NCI-H187 treated with DMSO at 0.1 percent for 48 hours (cell line): ENCODE measurements around the gene LIAS.
"Not testable (repeated sequence)": the region's sequence is repeated elsewhere in the genome, so short reads cannot be mapped to it uniquely, and the experiment has no call there.

Experiments used
- DNase-seq: peaks from one replicate; lab custom pipeline; 2025; lab: John Stamatoyannopoulos, UW

The LIAS gene

GRCh38 chr4:39452860-39453587 is 5.8 kb upstream of the LIAS start:
- no peak for DNase-seq

- DNase-seq = no peak
These were observed 5.1 kb upstream of the LIAS start for GRCh38 chr4:39453738-39454137.

DNA sequence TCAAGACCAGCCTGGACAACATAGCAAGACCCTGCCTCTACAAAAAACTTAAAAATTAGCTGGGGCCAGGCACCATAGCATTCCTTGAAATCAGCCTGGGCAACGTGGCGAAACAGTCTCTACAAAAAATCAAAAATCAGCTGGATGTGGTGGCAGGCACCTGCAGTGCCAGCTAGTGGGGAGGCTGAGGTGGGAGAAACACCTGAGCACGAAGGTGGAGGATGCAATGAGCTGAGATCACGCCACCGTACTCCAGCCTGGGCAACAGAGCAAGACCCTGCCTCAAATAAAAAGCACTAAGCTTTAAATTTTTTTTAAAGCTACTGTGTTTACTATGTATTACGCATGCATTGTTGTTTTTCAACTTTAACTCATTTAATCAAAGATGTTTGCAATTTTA is 3.4 kb upstream of the LIAS start:
- DNase-seq = no peak

- no peak for DNase-seq
These were observed 1.7 kb upstream of the LIAS start for GRCh38 chr4:39456946-39457763.

- not testable (repeated sequence) for DNase-seq
These were observed 723 bp upstream of the LIAS start for GRCh38 chr4:39458161-39458504.

- no peak for DNase-seq
These were observed 6.1 kb downstream of the LIAS start for GRCh38 chr4:39464886-39465501.

- no peak for DNase-seq
These were observed 7.9 kb downstream of the LIAS start for GRCh38 chr4:39466747-39467146.

- no peak for DNase-seq
These were observed 8.6 kb downstream of the LIAS start for GRCh38 chr4:39467464-39467863.

DNA sequence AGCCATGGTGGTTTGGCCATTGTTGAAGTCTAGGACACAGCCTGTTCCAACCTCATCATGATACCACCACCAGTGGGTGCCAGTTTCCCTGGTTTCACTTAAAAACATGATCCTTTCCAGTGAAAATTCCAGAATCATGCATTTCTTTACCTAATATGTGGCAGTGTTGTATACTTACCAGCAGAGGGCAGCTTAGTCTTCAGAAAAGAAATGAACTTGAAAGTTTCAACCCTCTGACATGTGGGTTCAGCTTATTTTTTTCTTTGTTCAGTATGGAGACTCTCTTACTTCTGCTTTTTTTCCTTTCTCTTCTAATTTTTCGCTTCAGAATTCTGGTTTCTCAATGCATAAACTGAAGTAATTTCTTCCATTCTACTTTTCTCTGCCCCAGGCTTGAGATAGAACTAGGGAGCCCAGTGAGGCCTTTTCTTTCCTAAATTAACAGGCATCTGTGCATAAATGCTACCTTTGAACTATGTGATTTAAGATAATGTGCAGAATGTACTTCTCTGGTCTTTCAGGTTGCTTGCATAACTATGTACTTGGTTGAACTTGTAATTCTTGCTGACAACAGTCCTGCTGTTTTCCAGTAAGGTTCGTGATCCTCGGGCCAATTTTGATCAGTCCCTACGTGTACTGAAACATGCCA is 10.7 kb downstream of the LIAS start:
- no peak for DNase-seq

DNA sequence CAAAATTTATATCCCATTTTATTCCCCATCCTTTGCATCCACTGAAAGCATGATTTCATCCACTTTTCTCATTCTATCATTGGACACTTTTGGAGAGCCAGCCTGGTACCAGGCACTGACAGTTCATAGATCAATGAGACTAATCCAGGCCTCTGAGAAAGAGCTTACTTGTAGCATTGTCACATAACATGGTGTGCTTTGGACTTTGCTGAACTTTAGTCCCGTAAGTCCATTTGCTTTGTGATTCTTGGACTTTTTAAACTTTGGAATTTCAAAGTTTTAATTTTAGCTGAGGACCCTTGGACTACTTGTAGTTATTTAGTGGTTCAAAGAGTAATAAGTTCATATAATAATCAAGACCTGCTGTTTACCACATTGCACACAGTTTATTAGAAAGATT is 11.5 kb downstream of the LIAS start:
- no peak for DNase-seq

- DNase-seq = no peak
These were observed 13.5 kb downstream of the LIAS start for GRCh38 chr4:39472396-39472795.

GRCh38 chr4:39476187-39476895 is 17.5 kb downstream of the LIAS start:
- no peak for DNase-seq

DNA sequence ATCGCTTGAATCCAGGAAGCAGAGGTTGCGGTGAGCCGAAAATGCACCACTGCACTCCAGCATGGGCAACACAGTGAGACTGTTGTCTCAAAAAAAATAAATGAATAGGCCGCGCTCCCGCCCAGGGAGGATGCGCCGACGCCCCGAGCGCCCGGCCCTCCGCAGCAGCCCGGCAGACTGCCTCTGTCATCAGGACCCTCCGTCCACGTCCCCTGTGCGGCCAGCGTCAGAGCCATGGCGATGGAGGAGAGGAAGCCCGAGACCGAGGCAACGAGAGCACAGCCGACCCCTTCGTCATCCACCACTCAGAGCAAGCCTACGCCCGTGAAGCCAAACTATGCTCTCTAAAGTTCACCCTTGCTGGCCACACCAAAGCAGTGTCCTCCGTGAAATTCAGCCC is 21.4 kb downstream of the LIAS start:
- no peak for DNase-seq

DNA sequence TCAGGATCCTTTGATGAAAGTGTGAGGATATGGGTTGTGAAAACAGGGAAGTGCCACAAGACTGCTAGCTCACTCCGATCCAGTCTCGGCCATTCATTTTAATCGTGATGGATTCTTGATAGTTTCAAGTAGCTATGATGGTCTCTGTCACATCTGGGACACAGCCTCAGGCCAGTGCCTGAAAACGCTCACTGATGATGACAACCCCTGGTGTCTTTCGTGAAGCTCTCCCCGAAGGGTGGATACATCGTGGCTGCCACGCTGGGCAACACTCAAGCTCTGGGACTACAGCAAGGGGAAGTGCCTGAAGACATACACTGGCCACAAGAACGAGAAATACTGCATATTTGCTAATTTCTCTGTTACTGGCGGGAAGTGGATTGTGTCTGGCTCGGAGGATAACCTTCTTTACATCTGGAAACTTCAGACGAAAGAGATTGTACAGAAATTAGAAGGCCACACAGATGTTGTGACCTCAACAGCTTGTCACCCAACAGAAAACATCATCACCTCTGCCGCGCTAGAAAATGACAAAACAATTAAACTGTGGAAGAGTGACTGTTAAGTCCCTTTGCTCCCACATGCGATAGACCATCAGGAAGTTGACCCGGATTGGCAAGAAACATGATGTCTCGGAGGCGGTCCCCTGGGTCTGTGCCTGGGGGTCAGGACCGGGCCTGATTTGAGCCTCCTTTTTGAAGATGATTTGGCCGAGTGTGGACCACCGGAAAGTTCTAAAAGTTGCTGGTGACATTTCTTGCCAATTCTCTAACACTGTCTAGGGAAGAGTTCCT is 22.2 kb downstream of the LIAS start:
- DNase-seq = no peak

DNA sequence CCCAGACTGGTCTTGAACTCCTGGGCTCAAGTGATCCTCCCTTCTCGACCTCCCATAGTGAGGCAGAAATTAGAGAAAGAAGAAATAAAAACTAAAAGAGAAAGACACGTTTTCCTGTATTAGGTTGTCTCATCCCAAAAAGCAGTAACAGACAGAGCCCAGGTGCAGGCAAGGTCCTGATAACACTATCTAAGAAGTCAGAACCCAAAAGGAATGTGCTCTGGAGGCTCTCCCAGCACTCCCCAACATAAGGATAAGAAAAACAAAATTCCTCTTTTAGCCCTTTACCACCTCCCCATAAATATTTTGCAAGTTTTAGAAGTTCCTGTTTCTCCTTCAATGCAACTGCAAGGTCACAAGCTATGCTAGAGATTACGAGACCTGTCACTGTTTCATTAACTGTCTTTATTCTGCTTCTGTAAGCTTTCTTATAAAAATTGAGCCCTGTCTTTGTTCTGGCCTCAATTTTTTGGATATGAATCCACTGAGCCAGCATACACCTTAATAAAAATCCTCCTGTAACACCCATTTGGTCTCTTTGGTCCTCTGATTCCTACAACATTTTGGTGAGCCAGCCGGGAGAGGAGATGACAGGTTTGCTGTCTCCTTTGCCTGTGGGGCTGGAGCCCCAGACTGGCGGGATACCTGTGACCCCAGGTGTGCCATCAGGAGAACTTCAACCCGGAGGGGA is 25.9 kb downstream of the LIAS start:
- no peak for DNase-seq

- no peak for DNase-seq
These were observed 27.5 kb downstream of the LIAS start for GRCh38 chr4:39486221-39486804.

GRCh38 chr4:39490322-39490721 is 31.5 kb downstream of the LIAS start:
- no peak for DNase-seq

GRCh38 chr4:39494354-39494753 is 35.5 kb downstream of the LIAS start:
- no peak for DNase-seq

DNA sequence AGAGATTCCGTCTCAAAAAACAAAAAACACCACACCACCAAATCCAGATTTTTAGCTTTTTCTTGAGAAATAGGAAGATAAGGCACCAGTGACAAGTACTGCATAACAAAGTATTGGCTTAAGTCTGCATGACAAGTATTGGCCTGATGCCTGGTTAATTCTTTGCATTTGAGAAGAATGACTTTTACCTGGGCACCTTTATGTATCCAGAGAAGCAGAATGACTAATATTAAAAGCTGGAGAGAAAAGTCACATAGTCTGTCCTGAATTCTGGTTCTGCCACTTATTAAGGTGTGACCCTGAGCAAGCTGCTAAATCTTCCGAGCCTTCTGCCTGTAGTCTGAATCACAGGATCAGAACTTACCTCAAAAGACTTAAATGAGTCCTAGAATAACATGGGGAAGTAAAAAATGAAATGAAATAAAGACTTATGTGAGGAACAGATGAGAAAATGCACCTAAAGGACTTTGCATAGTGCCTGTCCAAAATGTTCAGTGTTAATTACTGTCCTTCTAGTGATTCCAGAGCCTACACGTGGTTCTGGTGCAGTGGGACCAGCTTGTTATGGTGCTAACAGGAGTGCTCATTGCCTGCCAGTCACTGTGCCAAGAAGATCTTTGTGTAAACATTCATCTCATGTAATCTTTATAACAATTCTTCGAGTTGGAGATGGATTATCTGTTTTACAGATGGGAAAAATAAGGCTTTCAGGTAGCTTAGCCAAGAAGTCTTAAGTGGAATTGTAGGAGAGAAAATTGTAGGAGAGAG is 36.8 kb downstream of the LIAS start:
- no peak for DNase-seq
